Erythroblast (primary cell): Measurements from ENCODE around the gene MGAT4A.

Experiments
- GATA1 ChIP-seq: IDR thresholded peaks from 2 replicates; pipeline ENCODE4 v1.6.1; 2011; ENCODE audit warnings: low read depth, mild to moderate bottlenecking, control low read depth, low read length, moderate library complexity
- POLR2A ChIP-seq: IDR thresholded peaks from 2 replicates; pipeline ENCODE4 v1.6.1; 2011; ENCODE audit warnings: mild to moderate bottlenecking, low read length

DNA sequence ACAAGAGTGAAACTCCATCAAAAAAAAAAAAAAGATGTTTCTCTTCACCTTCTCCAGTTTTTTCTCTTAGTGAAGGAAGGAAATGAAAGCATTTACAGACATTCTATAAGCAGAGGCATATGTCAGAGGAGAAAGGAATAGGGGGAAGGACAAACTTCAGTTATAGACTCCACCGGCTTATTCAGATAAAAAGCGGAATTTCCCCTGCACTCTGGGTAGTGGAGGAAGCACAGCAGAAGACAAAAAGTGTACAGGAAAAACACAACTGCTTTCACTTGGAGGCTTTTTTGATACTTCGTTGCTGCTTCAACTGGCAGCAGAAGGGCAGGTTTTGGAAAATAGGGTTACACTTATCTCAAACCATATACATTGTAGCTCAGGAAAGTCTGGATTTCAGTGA, 3.2 kb upstream of the MGAT4A start:
- TF ChIP-seq POLR2A: no peak
- no peak for TF ChIP-seq GATA1
